ENCODE measurements around the gene SF3A2. TPM values are rescaled to one million over a fixed set of nuclear protein-coding genes. Genes with fewer than 3 reads are reported as not detected.

The SF3A2 gene
- total RNA-seq, 1 donor from 2014 or later, result 129 TPM

GRCh38 chr19:2237869-2238153, 1.2 kb downstream of the SF3A2 start:
- TF ChIP-seq CTCF (conservative IDR thresholded peaks at IDR 0.05), result no peak
- DNase-seq (ENCODE audit: extremely low spot score, unreplicated experiment), result no peak
- H3K9me3 Mint-ChIP-seq, result no peaks in the 10 kb centered on the region
- peak overlapping the region; percentile 99 for H3K27ac Mint-ChIP-seq
- peaks cover 50% of the 10 kb centered on the region for H3K4me1 Mint-ChIP-seq (ENCODE audit: unreplicated experiment)
- peaks cover 5% of the 10 kb centered on the region for H3K27me3 Mint-ChIP-seq
- H3K4me3 Mint-ChIP-seq, result peak overlapping the region; percentile 100
- peaks cover 11% of the 10 kb centered on the region for H3K36me3 Mint-ChIP-seq

GRCh38 chr19:2239173-2239572, 2.5 kb downstream of the SF3A2 start:
- Mint-ChIP-seq H3K4me1 (ENCODE audit: unreplicated experiment) (peaks cover 48% of the 10 kb centered on the region), H3K9me3 (no peaks in the 10 kb centered on the region), H3K4me3 (peak overlapping the region; percentile 100), H3K27me3 (peaks cover 5% of the 10 kb centered on the region), H3K27ac (peak overlapping the region; percentile 99), H3K36me3 (peaks cover 11% of the 10 kb centered on the region)
- TF ChIP-seq CTCF (conservative IDR thresholded peaks at IDR 0.05), result no peak
- no peak for DNase-seq (ENCODE audit: extremely low spot score, unreplicated experiment)

GRCh38 chr19:2239771-2240770, 3.4 kb downstream of the SF3A2 start:
- Mint-ChIP-seq H3K27ac (peak overlapping the region; percentile 99), H3K4me3 (peak overlapping the region; percentile 100), H3K4me1 (ENCODE audit: unreplicated experiment) (peaks cover 43% of the 10 kb centered on the region), H3K36me3 (peaks cover 9% of the 10 kb centered on the region), H3K27me3 (peaks cover 5% of the 10 kb centered on the region), H3K9me3 (no peaks in the 10 kb centered on the region)
- TF ChIP-seq CTCF (conservative IDR thresholded peaks at IDR 0.05), result no peak
- DNase-seq (ENCODE audit: extremely low spot score, unreplicated experiment), result no peak

- Mint-ChIP-seq H3K4me3 (peak overlapping the region; percentile 100), H3K9me3 (no peaks in the 10 kb centered on the region), H3K36me3 (peaks cover 6% of the 10 kb centered on the region), H3K4me1 (ENCODE audit: unreplicated experiment) (peaks cover 40% of the 10 kb centered on the region), H3K27ac (peak overlapping the region; percentile 65), H3K27me3 (peaks cover 5% of the 10 kb centered on the region)
- no peak for TF ChIP-seq CTCF (conservative IDR thresholded peaks at IDR 0.05)
- DNase-seq (ENCODE audit: extremely low spot score, unreplicated experiment), result no peak
Observed at GRCh38 chr19:2240881-2241760, 4.5 kb downstream of the SF3A2 start.

- Mint-ChIP-seq H3K36me3 (no peaks in the 10 kb centered on the region), H3K27me3 (no peaks in the 10 kb centered on the region), H3K27ac (peak overlapping the region; percentile 64), H3K4me1 (ENCODE audit: unreplicated experiment) (peaks cover 40% of the 10 kb centered on the region), H3K4me3 (no peak overlapping the region), H3K9me3 (no peaks in the 10 kb centered on the region)
- DNase-seq (ENCODE audit: extremely low spot score, unreplicated experiment), result no peak
- TF ChIP-seq CTCF (conservative IDR thresholded peaks at IDR 0.05), result no peak
Observed at GRCh38 chr19:2242092-2242537, 5.5 kb downstream of the SF3A2 start.

Data from type B pancreatic cell (in vitro differentiated cells).